ENCODE results near the gene SLC39A1.

SLC39A1 gene

GRCh38 chr1:153946622-153947241 lies 16.6 kb downstream of the SLC39A1 start, which contains the start of gene DENND4B:
DENND4B (minus strand) TSS chr1:153946718; CDS start chr1:153944374, 2,344 bp downstream.
- peak; percentile 98 for DNase-seq (ENCODE audit: extremely low spot score)
- no peak for TF ChIP-seq LEF1 (IDR thresholded peaks at IDR 0.05; ENCODE audit: borderline replicate concordance)
- peak; percentile 19; the same call in 1 of the 2 replicates for TF ChIP-seq HDGF (IDR thresholded peaks at IDR 0.05; ENCODE audit: borderline replicate concordance)
- ChIA-PET CTCF (interaction anchor here (0.6 to 1.8 kb wide), 13 partner anchors 9 to 168 kb away, joined by 3 to 13 read pairs (median 4); partner anchors contain the start of genes GATAD2B, RAB13 and SLC39A1), POLR2A (interaction anchor here (0.7 to 5.1 kb wide), 15 partner anchors 9 to 150 kb away, joined by 3 to 47 read pairs (median 9); partner anchors contain the start of genes CREB3L4, CRTC2, GATAD2B and JTB)

- POLR2A ChIA-PET, result interaction anchor here (0.7 to 5.1 kb wide), 16 partner anchors 9 to 149 kb away, joined by 3 to 47 read pairs (median 9); partner anchors contain the start of genes CREB3L4, CRTC2, GATAD2B and JTB
- TF ChIP-seq L3MBTL2 (conservative IDR thresholded peaks at IDR 0.05) (no peak), LEF1 (IDR thresholded peaks at IDR 0.05; ENCODE audit: borderline replicate concordance) (peak; percentile 62; the same call in 1 of the 2 replicates)
- CTCF ChIA-PET, result interaction anchor here (0.6 to 1.8 kb wide), 11 partner anchors 10 to 149 kb away, joined by 3 to 13 read pairs (median 4); partner anchors contain the start of genes GATAD2B, RAB13 and SLC39A1
- DNase-seq (ENCODE audit: extremely low spot score), result peak; percentile 68
Observed at GRCh38 chr1:153945795-153946621, 17.3 kb downstream of the SLC39A1 start.

GRCh38 chr1:153945131-153945794 lies 18.1 kb downstream of the SLC39A1 start:
- DNase-seq (ENCODE audit: extremely low spot score), result no peak
- POLR2A ChIA-PET, result interaction anchor here (1.0 to 5.1 kb wide), 11 partner anchors 8 to 162 kb away, joined by 3 to 47 read pairs (median 14); partner anchors contain the start of genes CREB3L4, CRTC2, GATAD2B and JTB

GRCh38 chr1:153944827-153945117 lies 18.6 kb downstream of the SLC39A1 start:
- DNase-seq (ENCODE audit: extremely low spot score), result no peak
- TF ChIP-seq ZNF384 (IDR thresholded peaks at IDR 0.05) (no peak), NFRKB (IDR thresholded peaks at IDR 0.05) (no peak), LEF1 (IDR thresholded peaks at IDR 0.05; ENCODE audit: borderline replicate concordance) (no peak), TARDBP (IDR thresholded peaks at IDR 0.05) (no peak), HDGF (IDR thresholded peaks at IDR 0.05; ENCODE audit: borderline replicate concordance) (no peak), L3MBTL2 (conservative IDR thresholded peaks at IDR 0.05) (no peak), CTBP1 (IDR thresholded peaks at IDR 0.05; ENCODE audit: borderline replicate concordance) (no peak), SUZ12 (IDR thresholded peaks at IDR 0.05) (no peak), FOXM1 (IDR thresholded peaks at IDR 0.05; ENCODE audit: borderline replicate concordance) (no peak), FOXK2 (IDR thresholded peaks at IDR 0.05) (no peak), SP1 (IDR thresholded peaks at IDR 0.05) (no peak)
- TF ChIP-seq, protein P1, sequence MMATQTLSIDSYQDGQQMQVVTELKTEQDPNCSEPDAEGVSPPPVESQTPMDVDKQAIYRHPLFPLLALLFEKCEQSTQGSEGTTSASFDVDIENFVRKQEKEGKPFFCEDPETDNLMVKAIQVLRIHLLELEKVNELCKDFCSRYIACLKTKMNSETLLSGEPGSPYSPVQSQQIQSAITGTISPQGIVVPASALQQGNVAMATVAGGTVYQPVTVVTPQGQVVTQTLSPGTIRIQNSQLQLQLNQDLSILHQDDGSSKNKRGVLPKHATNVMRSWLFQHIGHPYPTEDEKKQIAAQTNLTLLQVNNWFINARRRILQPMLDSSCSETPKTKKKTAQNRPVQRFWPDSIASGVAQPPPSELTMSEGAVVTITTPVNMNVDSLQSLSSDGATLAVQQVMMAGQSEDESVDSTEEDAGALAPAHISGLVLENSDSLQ (IDR thresholded peaks at IDR 0.05), result no peak
- ChIA-PET CTCF (no interaction called here), POLR2A (interaction anchor here (0.6 to 5.1 kb wide), 9 partner anchors 14 to 161 kb away, joined by 4 to 47 read pairs (median 10); partner anchors contain the start of genes CREB3L4, CRTC2, GATAD2B and JTB)

More at GRCh38 chr1:153945131-153945794, 18.1 kb downstream of the SLC39A1 start:
- CTCF ChIA-PET, result interaction anchor here (0.6 to 1.8 kb wide), 2 partner anchors 11 to 124 kb away, joined by 4 to 6 read pairs; no protein-coding TSS in a partner anchor
- no peak for TF ChIP-seq FOXK2 (IDR thresholded peaks at IDR 0.05)
- no peak for TF ChIP-seq ELF4 (IDR thresholded peaks at IDR 0.05)
- TF ChIP-seq, protein P1 (IDR thresholded peaks at IDR 0.05), result no peak
- no peak for TF ChIP-seq NFRKB (IDR thresholded peaks at IDR 0.05)
- TF ChIP-seq ARNT (IDR thresholded peaks at IDR 0.05), result no peak
- TF ChIP-seq HDGF (IDR thresholded peaks at IDR 0.05; ENCODE audit: borderline replicate concordance), result no peak
- TF ChIP-seq LEF1 (IDR thresholded peaks at IDR 0.05; ENCODE audit: borderline replicate concordance), result no peak
- TF ChIP-seq SUZ12 (IDR thresholded peaks at IDR 0.05), result no peak

DNA sequence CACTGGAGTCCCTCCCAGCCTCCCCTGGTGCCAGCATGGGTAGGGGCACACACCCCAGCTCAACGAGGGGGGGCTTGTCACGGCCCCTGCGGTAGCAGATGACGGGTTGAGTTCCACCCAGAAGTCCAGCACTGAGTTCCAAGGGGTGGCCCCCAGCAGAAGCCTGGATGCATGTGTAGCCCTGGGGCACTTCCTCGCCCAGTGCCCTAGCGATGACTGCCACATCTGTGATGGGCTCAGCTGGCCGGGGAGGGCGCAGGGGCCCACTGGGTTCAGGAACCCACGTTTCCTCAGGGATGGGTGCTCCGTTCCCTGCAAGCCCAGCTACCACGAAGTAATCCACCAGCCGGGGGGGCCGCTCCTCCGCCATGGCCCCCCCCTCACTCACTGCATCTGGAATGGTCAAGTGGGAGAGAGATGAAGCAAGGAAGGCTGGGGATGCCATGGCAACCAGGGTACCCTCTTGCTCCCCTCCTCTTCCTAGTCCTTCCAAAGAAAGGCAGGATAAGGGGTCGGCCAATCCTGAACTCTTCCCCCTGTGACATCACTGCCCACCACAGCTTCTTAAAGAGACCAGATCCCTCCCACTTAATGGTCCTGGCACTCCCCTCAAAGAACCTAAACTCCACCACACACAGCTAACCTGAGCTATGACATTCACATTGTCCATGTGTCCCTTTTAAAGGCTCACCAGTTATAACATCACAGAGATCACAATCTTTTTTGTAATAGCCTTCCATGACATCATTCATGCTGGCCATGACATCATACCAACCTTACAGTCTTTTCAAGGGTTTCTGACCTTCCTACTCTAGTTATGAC lies 19.1 kb downstream of the SLC39A1 start:
- ChIA-PET CTCF (interaction anchor here (1.1 kb wide), 1 partner anchor 42 kb away, joined by 6 read pairs; the partner anchor contains the start of gene RAB13), POLR2A (interaction anchor here (0.6 to 5.1 kb wide), 10 partner anchors 9 to 161 kb away, joined by 3 to 47 read pairs (median 7); partner anchors contain the start of genes CREB3L4, GATAD2B, JTB and SLC39A1)
- DNase-seq (ENCODE audit: extremely low spot score), result no peak
- TF ChIP-seq SUZ12 (IDR thresholded peaks at IDR 0.05) (no peak), TARDBP (IDR thresholded peaks at IDR 0.05) (0 out of 2 replicates have a peak, but pooled peaks have one; percentile 60), SP1 (IDR thresholded peaks at IDR 0.05) (no peak), ARNT (IDR thresholded peaks at IDR 0.05) (no peak), FOXM1 (IDR thresholded peaks at IDR 0.05; ENCODE audit: borderline replicate concordance) (0 out of 2 replicates have a peak, but pooled peaks have one; percentile 24), ZNF384 (IDR thresholded peaks at IDR 0.05) (no peak), L3MBTL2 (conservative IDR thresholded peaks at IDR 0.05) (no peak), FOXK2 (IDR thresholded peaks at IDR 0.05) (no peak), FOXA1 (IDR thresholded peaks at IDR 0.05) (no peak)

All from HEK293T (cell line).